K562 (cell line): ENCODE results near the gene HDAC7. TPM values are rescaled to one million over a fixed set of nuclear protein-coding genes. Genes with fewer than 3 reads are reported as not detected.

ENCODE experiments used
- FOSL1 ChIP-seq: fragments of 200-800 bp; sonication (Bioruptor generic); conservative IDR thresholded peaks from 2 replicates; pipeline ENCODE4 v1.6.1; 2016; ENCODE audit warnings: missing genetic modification characterization, missing compliant biosample characterization
- HNRNPK ChIP-seq: fragments of 200-400 bp; formaldehyde crosslinking; IDR thresholded peaks from one replicate; pipeline ENCODE4 v1.6.1; 2018; ENCODE audit warnings: mild to moderate bottlenecking, low read depth, low read length; ENCODE audit not compliant: poor library complexity, severe bottlenecking
- HNRNPUL1 ChIP-seq: fragments of 200-400 bp; formaldehyde crosslinking; IDR thresholded peaks from 2 replicates; pipeline ENCODE4 v1.6.1; 2017; ENCODE audit warnings: low read length
- MBD2 ChIP-seq: sonication (generic); IDR thresholded peaks from 2 replicates; pipeline ENCODE4 v1.6.1; 2016; ENCODE audit warnings: low read depth, borderline replicate concordance
- MEIS2 ChIP-seq: fragments of 450-650 bp; IDR thresholded peaks from 2 replicates; pipeline ENCODE4 v1.6.1; 2014; ENCODE audit warnings: mild to moderate bottlenecking; ENCODE audit not compliant: partially characterized antibody
- MTF1 ChIP-seq: fragments of 250-450 bp; sonication (Bioruptor Pico); IDR thresholded peaks from 2 replicates; pipeline ENCODE4 v1.9.0; 2021; ENCODE audit warnings: moderate library complexity, mild to moderate bottlenecking, inconsistent platforms, borderline replicate concordance
- NFYB ChIP-seq: IDR thresholded peaks from 2 replicates; pipeline ENCODE4 v1.6.1; 2011; ENCODE audit warnings: mild to moderate bottlenecking, moderate library complexity; ENCODE audit not compliant: insufficient read length; ENCODE audit errors: extremely low read depth
- PHTF2 ChIP-seq: fragments of 250-450 bp; sonication (Bioruptor Pico); IDR thresholded peaks from 2 replicates; pipeline ENCODE4 v1.5.0; 2021; ENCODE audit warnings: mild to moderate bottlenecking
- PYGO2 ChIP-seq: fragments of 450-650 bp; IDR thresholded peaks from 2 replicates; pipeline ENCODE4 v1.6.1; 2016; ENCODE audit warnings: mild to moderate bottlenecking, missing genetic modification characterization, moderate library complexity, missing compliant biosample characterization
- RUNX1 ChIP-seq: sonication (generic); IDR thresholded peaks from 2 replicates; pipeline ENCODE4 v1.6.1; 2016; ENCODE audit warnings: antibody characterized with exemption, low read depth
- U2AF1 ChIP-seq: fragments of 200-400 bp; formaldehyde crosslinking; optimal IDR thresholded peaks from 2 replicates; pipeline ENCODE3; 2017; ENCODE audit warnings: mild to moderate bottlenecking, low read depth, low read length, moderate library complexity
- ZNF175 ChIP-seq: fragments of 200-800 bp; sonication (Bioruptor generic); IDR thresholded peaks from 2 replicates; pipeline ENCODE4 v1.6.1; 2016; ENCODE audit warnings: low read depth, mild to moderate bottlenecking, missing genetic modification characterization, missing compliant biosample characterization
- polyA plus RNA-seq, 8 experiments: library from polyadenylated mRNA; depleted of rRNA in 4 of 8; stranded (reverse) in 5 of 8; unstranded in 3 of 8; fragments of >200 nt; fragmentation: Nextera tagmentation in 2 of 8; fragmentation: Illumina TruSeq in 1 of 8; extraction: Ambion mirVana in 2 of 8; extraction: Trizol in 1 of 8; gene quantifications; 2 replicates each; pipeline versions ENCODE4 v1.2.1 to v1.2.3, GENCODE V29; 2011 to 2014; ENCODE audit warnings: inconsistent platforms in 1 of 8, missing spikeins in 1 of 8
- total RNA-seq, 7 experiments: library from RNA; depleted of rRNA in 6 of 7; stranded (reverse); fragments of >200 nt in 6 of 7; fragmentation: Illumina TruSeq in 2 of 7; extraction: Trizol in 2 of 7; gene quantifications; 2 replicates each; pipeline versions ENCODE4 v1.2.1 to v1.2.3, GENCODE V29; 2011 to 2021; ENCODE audit warnings: low replicate concordance in 1 of 7
- TF ChIP-seq, protein P1 (sequence below), 2 experiments: fragments of 150-350 bp in 1 of 2; IDR thresholded peaks; 2 replicates each; pipeline ENCODE4 v1.6.1; 2012 to 2016; ENCODE audit warnings: low read depth in 2 of 2, low read length in 2 of 2, mild to moderate bottlenecking in 1 of 2, moderate library complexity in 1 of 2
- TF ChIP-seq, protein P2 (sequence below): fragments of 200-800 bp; sonication (Bioruptor generic); IDR thresholded peaks from 2 replicates; pipeline ENCODE4 v1.6.1; 2016; ENCODE audit warnings: missing genetic modification characterization, missing compliant biosample characterization
- TF ChIP-seq, protein P3 (sequence below): fragments of 450-650 bp; IDR thresholded peaks from 2 replicates; pipeline ENCODE4 v1.6.1; 2014; ENCODE audit warnings: low read depth, mild to moderate bottlenecking, moderate library complexity, borderline replicate concordance
- TF ChIP-seq, protein P4 (sequence below): sonication (generic); formaldehyde crosslinking; IDR thresholded peaks from 2 replicates; pipeline ENCODE4 v1.8.0; 2023; ENCODE audit warnings: mild to moderate bottlenecking, missing genetic modification reagents

The HDAC7 gene
- total and polyA plus RNA-seq, 9 of the 15 experiments (the other 6 are each of a cell fraction or from before 2014, with no cell fraction given), result 2.5 to 129 (median 31.1) TPM

DNA sequence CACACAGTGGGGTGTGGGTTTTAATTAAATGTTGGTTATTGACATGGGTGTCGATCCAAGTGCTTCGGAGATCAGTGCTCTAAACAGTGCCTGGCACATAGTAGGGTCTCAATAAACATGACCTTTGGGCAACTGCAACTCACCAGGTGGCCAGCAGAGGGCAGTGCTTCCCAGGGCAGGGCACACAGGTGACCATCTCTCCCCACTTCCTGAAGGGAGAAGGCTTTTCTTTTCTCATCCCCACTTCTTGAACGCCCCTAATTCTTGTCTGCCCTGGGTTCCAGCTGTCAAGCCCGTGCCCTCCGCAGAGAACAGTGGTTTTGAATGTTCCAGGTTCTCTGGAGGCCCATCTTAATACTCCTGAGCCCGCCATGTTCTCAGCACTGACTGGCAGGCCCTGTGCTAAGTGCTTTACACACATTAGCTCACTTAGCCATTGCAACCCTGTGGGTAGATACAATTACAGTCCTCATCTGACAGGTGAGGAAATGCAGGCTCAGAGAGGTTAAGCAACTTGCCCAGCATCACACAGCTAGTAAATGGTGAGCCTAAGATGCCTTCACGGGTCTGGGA lies 77.4 kb downstream of the HDAC7 start (continued):
- TF ChIP-seq, protein P1, sequence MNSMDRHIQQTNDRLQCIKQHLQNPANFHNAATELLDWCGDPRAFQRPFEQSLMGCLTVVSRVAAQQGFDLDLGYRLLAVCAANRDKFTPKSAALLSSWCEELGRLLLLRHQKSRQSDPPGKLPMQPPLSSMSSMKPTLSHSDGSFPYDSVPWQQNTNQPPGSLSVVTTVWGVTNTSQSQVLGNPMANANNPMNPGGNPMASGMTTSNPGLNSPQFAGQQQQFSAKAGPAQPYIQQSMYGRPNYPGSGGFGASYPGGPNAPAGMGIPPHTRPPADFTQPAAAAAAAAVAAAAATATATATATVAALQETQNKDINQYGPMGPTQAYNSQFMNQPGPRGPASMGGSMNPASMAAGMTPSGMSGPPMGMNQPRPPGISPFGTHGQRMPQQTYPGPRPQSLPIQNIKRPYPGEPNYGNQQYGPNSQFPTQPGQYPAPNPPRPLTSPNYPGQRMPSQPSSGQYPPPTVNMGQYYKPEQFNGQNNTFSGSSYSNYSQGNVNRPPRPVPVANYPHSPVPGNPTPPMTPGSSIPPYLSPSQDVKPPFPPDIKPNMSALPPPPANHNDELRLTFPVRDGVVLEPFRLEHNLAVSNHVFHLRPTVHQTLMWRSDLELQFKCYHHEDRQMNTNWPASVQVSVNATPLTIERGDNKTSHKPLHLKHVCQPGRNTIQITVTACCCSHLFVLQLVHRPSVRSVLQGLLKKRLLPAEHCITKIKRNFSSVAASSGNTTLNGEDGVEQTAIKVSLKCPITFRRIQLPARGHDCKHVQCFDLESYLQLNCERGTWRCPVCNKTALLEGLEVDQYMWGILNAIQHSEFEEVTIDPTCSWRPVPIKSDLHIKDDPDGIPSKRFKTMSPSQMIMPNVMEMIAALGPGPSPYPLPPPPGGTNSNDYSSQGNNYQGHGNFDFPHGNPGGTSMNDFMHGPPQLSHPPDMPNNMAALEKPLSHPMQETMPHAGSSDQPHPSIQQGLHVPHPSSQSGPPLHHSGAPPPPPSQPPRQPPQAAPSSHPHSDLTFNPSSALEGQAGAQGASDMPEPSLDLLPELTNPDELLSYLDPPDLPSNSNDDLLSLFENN (IDR thresholded peaks at IDR 0.05; ENCODE audit: low read depth in 2 of 2, low read length in 2 of 2), result no peak; a peak in 1 of 4 replicates
- TF ChIP-seq, protein P2, sequence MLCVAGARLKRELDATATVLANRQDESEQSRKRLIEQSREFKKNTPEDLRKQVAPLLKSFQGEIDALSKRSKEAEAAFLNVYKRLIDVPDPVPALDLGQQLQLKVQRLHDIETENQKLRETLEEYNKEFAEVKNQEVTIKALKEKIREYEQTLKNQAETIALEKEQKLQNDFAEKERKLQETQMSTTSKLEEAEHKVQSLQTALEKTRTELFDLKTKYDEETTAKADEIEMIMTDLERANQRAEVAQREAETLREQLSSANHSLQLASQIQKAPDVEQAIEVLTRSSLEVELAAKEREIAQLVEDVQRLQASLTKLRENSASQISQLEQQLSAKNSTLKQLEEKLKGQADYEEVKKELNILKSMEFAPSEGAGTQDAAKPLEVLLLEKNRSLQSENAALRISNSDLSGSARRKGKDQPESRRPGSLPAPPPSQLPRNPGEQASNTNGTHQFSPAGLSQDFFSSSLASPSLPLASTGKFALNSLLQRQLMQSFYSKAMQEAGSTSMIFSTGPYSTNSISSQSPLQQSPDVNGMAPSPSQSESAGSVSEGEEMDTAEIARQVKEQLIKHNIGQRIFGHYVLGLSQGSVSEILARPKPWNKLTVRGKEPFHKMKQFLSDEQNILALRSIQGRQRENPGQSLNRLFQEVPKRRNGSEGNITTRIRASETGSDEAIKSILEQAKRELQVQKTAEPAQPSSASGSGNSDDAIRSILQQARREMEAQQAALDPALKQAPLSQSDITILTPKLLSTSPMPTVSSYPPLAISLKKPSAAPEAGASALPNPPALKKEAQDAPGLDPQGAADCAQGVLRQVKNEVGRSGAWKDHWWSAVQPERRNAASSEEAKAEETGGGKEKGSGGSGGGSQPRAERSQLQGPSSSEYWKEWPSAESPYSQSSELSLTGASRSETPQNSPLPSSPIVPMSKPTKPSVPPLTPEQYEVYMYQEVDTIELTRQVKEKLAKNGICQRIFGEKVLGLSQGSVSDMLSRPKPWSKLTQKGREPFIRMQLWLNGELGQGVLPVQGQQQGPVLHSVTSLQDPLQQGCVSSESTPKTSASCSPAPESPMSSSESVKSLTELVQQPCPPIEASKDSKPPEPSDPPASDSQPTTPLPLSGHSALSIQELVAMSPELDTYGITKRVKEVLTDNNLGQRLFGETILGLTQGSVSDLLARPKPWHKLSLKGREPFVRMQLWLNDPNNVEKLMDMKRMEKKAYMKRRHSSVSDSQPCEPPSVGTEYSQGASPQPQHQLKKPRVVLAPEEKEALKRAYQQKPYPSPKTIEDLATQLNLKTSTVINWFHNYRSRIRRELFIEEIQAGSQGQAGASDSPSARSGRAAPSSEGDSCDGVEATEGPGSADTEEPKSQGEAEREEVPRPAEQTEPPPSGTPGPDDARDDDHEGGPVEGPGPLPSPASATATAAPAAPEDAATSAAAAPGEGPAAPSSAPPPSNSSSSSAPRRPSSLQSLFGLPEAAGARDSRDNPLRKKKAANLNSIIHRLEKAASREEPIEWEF (CRISPR knock-in tag), result no peak
- TF ChIP-seq, protein P3, sequence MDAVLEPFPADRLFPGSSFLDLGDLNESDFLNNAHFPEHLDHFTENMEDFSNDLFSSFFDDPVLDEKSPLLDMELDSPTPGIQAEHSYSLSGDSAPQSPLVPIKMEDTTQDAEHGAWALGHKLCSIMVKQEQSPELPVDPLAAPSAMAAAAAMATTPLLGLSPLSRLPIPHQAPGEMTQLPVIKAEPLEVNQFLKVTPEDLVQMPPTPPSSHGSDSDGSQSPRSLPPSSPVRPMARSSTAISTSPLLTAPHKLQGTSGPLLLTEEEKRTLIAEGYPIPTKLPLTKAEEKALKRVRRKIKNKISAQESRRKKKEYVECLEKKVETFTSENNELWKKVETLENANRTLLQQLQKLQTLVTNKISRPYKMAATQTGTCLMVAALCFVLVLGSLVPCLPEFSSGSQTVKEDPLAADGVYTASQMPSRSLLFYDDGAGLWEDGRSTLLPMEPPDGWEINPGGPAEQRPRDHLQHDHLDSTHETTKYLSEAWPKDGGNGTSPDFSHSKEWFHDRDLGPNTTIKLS, result no peak
- TF ChIP-seq MTF1, result no peak
- no peak for TF ChIP-seq NFYB
- no peak for TF ChIP-seq MBD2
- TF ChIP-seq, protein P4, sequence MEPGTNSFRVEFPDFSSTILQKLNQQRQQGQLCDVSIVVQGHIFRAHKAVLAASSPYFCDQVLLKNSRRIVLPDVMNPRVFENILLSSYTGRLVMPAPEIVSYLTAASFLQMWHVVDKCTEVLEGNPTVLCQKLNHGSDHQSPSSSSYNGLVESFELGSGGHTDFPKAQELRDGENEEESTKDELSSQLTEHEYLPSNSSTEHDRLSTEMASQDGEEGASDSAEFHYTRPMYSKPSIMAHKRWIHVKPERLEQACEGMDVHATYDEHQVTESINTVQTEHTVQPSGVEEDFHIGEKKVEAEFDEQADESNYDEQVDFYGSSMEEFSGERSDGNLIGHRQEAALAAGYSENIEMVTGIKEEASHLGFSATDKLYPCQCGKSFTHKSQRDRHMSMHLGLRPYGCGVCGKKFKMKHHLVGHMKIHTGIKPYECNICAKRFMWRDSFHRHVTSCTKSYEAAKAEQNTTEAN, result no peak
- no peak for TF ChIP-seq FOSL1 (tag)
- TF ChIP-seq RUNX1, result 0 out of 2 replicates have a peak, but pooled peaks have one; percentile 30
- TF ChIP-seq MEIS2, result no peak
- no peak for TF ChIP-seq PHTF2
- TF ChIP-seq U2AF1, result no peak
- no peak for TF ChIP-seq HNRNPUL1
- TF ChIP-seq ZNF175, result no peak
- no peak for TF ChIP-seq PYGO2 (tag)
- TF ChIP-seq HNRNPK, result no peak
